HepG2 (cell line): Measurements from ENCODE around the gene BCL2L2. TPM values are rescaled to one million over a fixed set of nuclear protein-coding genes. Genes with fewer than 3 reads are reported as not detected.
A peak's percentile ranks its signal among the peaks of the same experiment; 100 is the strongest.

Experiments
- ARNT2 ChIP-seq: sonication (generic); formaldehyde crosslinking; IDR thresholded peaks from 2 replicates; pipeline ENCODE4 v1.8.0; 2022; ENCODE audit warnings: mild to moderate bottlenecking, low read depth, missing genetic modification reagents, moderate library complexity
- ATF7 ChIP-seq, 2 experiments: fragments of 450-650 bp in 1 of 2; sonication (generic) in 1 of 2; formaldehyde crosslinking in 1 of 2; IDR thresholded peaks; 2 replicates each; pipeline versions ENCODE4 v1.4.0 to v1.6.1; 2016 to 2020; ENCODE audit warnings: antibody characterized with exemption in 1 of 2, mild to moderate bottlenecking in 1 of 2, missing genetic modification reagents in 1 of 2
- BATF2 ChIP-seq: sonication (generic); formaldehyde crosslinking; IDR thresholded peaks from 2 replicates; pipeline ENCODE4 v1.8.0; 2022; ENCODE audit warnings: mild to moderate bottlenecking, missing genetic modification reagents, moderate library complexity
- BORCS8-MEF2B ChIP-seq: sonication (generic); formaldehyde crosslinking; IDR thresholded peaks from 2 replicates; pipeline ENCODE4 v1.8.0; 2022; ENCODE audit warnings: mild to moderate bottlenecking, missing genetic modification reagents
- CBX5 ChIP-seq: sonication (generic); formaldehyde crosslinking; IDR thresholded peaks from 2 replicates; pipeline ENCODE4 v1.4.0; 2020; ENCODE audit warnings: missing genetic modification reagents, borderline replicate concordance
- ELF1 ChIP-seq: sonication (generic); formaldehyde crosslinking; IDR thresholded peaks from 2 replicates; pipeline ENCODE4 v1.4.0; 2020; ENCODE audit warnings: missing genetic modification reagents
- ETS1 ChIP-seq: sonication (generic); formaldehyde crosslinking; IDR thresholded peaks from 2 replicates; pipeline ENCODE4 v1.4.0; 2020; ENCODE audit warnings: missing genetic modification reagents
- FIP1L1 ChIP-seq: fragments of 200-400 bp; formaldehyde crosslinking; IDR thresholded peaks from 2 replicates; pipeline ENCODE4 v1.6.1; 2018; ENCODE audit warnings: low read depth, mild to moderate bottlenecking, low read length, moderate library complexity, borderline replicate concordance; ENCODE audit not compliant: insufficient read depth
- FOXA3 ChIP-seq: IDR thresholded peaks from 2 replicates; pipeline ENCODE4 v1.6.1; 2016; ENCODE audit warnings: missing genetic modification reagents, missing compliant biosample characterization
- GATAD2A ChIP-seq: IDR thresholded peaks from 2 replicates; pipeline ENCODE4 v1.6.1; 2016
- HDAC6 ChIP-seq: fragments of 200-600 bp; sonication (generic); IDR thresholded peaks from 2 replicates; pipeline ENCODE4 v1.7.0; 2017; ENCODE audit warnings: mild to moderate bottlenecking, antibody characterized with exemption, low read length, low read depth
- IKZF4 ChIP-seq: sonication (generic); formaldehyde crosslinking; IDR thresholded peaks from 2 replicates; pipeline ENCODE4 v1.5.1; 2020; ENCODE audit warnings: borderline replicate concordance, mild to moderate bottlenecking, low read depth, missing genetic modification reagents; ENCODE audit errors: not compliant biosample characterization
- LRRFIP1 ChIP-seq: sonication (generic); formaldehyde crosslinking; conservative IDR thresholded peaks from 2 replicates; pipeline ENCODE4 v1.4.0; 2020; ENCODE audit warnings: missing genetic modification reagents
- MEF2D ChIP-seq: sonication (generic); formaldehyde crosslinking; IDR thresholded peaks from 2 replicates; pipeline ENCODE4 v1.5.1; 2020; ENCODE audit warnings: mild to moderate bottlenecking, missing genetic modification reagents
- PTBP1 ChIP-seq: fragments of 200-400 bp; formaldehyde crosslinking; IDR thresholded peaks from 2 replicates; pipeline ENCODE4 v1.6.1; 2018; ENCODE audit warnings: low read length, low read depth; ENCODE audit not compliant: poor library complexity, severe bottlenecking
- ZNF44 ChIP-seq: sonication (generic); formaldehyde crosslinking; IDR thresholded peaks from 2 replicates; pipeline ENCODE4 v1.5.1; 2020; ENCODE audit warnings: mild to moderate bottlenecking, missing genetic modification reagents
- ZNF577 ChIP-seq: sonication (generic); formaldehyde crosslinking; IDR thresholded peaks from 2 replicates; pipeline ENCODE4 v1.4.0; 2020; ENCODE audit warnings: mild to moderate bottlenecking, low read depth, missing genetic modification reagents, borderline replicate concordance
- ZNF597 ChIP-seq: sonication (generic); formaldehyde crosslinking; IDR thresholded peaks from 2 replicates; pipeline ENCODE4 v1.5.0; 2020; ENCODE audit warnings: missing genetic modification reagents
- ZNF772 ChIP-seq: sonication (generic); formaldehyde crosslinking; IDR thresholded peaks from 2 replicates; pipeline ENCODE4 v1.5.0; 2020; ENCODE audit warnings: mild to moderate bottlenecking, missing genetic modification reagents
- ZNF83 ChIP-seq: sonication (generic); formaldehyde crosslinking; IDR thresholded peaks from 2 replicates; pipeline ENCODE4 v1.4.0; 2020; ENCODE audit warnings: missing genetic modification reagents, mild to moderate bottlenecking, borderline replicate concordance
- polyA plus RNA-seq, 8 experiments: library from polyadenylated mRNA; depleted of rRNA in 3 of 8; stranded (reverse) in 7 of 8; unstranded in 1 of 8; fragments of >200 nt; fragmentation: Illumina TruSeq in 4 of 8; extraction: Trizol in 4 of 8; gene quantifications; 2 replicates each; pipeline versions ENCODE4 v1.2.1 to v1.2.3, GENCODE V29; 2011 to 2016; ENCODE audit warnings: low read depth in 4 of 8, missing spikeins in 1 of 8, mixed read lengths in 1 of 8; ENCODE audit not compliant: insufficient read depth in 1 of 8
- total RNA-seq, 5 experiments: library from RNA; depleted of rRNA; stranded (reverse); fragments of >200 nt; fragmentation: Illumina TruSeq; extraction: Trizol; gene quantifications; 2 replicates each; pipeline ENCODE4 v1.2.3, GENCODE V29; 2016; ENCODE audit warnings: low read depth in 1 of 5

The BCL2L2 gene
- total and polyA plus RNA-seq, 2 of the 13 experiments (the other 11 are each of a cell fraction or from before 2014, with no cell fraction given) = 28.1 to 49.8 TPM

- TF ChIP-seq ZNF577 (no peak), ZNF772 (CRISPR knock-in tag) (no peak), MEF2D (CRISPR knock-in tag) (no peak), ZNF44 (CRISPR knock-in tag) (no peak), BORCS8-MEF2B (CRISPR knock-in tag) (no peak; the same call in 1 of the 2 replicates), HDAC6 (no peak), CBX5 (CRISPR knock-in tag) (no peak), ZNF83 (CRISPR knock-in tag) (no peak), FIP1L1 (no peak), ELF1 (CRISPR knock-in tag) (no peak), IKZF4 (no peak), ETS1 (no peak), GATAD2A (CRISPR knock-in tag) (no peak), ZNF597 (CRISPR knock-in tag) (no peak), LRRFIP1 (no peak), PTBP1 (no peak), ATF7 (IDR thresholded peaks at IDR 0.05) (no peak), ATF7 (CRISPR knock-in tag; IDR thresholded peaks at IDR 0.05) (no peak), FOXA3 (CRISPR knock-in tag) (no peak), ARNT2 (CRISPR knock-in tag) (peak; percentile 36; the same call in 1 of the 2 replicates), BATF2 (0 out of 2 replicates have a peak, but pooled peaks have one; percentile 50)
Measured at GRCh38 chr14:23319746-23320583, 13.3 kb downstream of the BCL2L2 start (continued).
